ENCODE results near the gene LBHD1. TPM values are rescaled to one million over a fixed set of nuclear protein-coding genes. Genes with fewer than 3 reads are reported as not detected.
A peak's percentile ranks its signal among the peaks of the same experiment; 100 is the strongest.

LBHD1 gene
- total and polyA plus RNA-seq, 2 of the 13 experiments (the other 11 are each of a cell fraction or from before 2014, with no cell fraction given) = 3.2 to 3.7 TPM

- TF ChIP-seq MLXIP (CRISPR knock-in tag; IDR thresholded peaks at IDR 0.05; ENCODE audit: borderline replicate concordance) (no peak), MNT (IDR thresholded peaks at IDR 0.05) (no peak), ZNF331 (CRISPR knock-in tag; IDR thresholded peaks at IDR 0.05) (0 out of 2 replicates have a peak, but pooled peaks have one; percentile 25), ZNF687 (CRISPR knock-in tag; IDR thresholded peaks at IDR 0.05) (peak; percentile 80), HES4 (CRISPR knock-in tag; IDR thresholded peaks at IDR 0.05; ENCODE audit: borderline replicate concordance) (0 out of 2 replicates have a peak, but pooled peaks have one; percentile 31), E2F5 (CRISPR knock-in tag; conservative IDR thresholded peaks at IDR 0.05) (no peak), ATAD3A (CRISPR knock-in tag; IDR thresholded peaks at IDR 0.05) (no peak), CSRNP2 (CRISPR knock-in tag; conservative IDR thresholded peaks at IDR 0.05; ENCODE audit: low read depth) (no peak), NFE2L2 (IDR thresholded peaks at IDR 0.05; ENCODE audit: low read length) (no peak), CENPT (CRISPR knock-in tag; IDR thresholded peaks at IDR 0.05; ENCODE audit: low read depth) (no peak), PAXIP1 (CRISPR knock-in tag; conservative IDR thresholded peaks at IDR 0.05) (no peak), ATRX (CRISPR knock-in tag; IDR thresholded peaks at IDR 0.05; ENCODE audit: borderline replicate concordance) (no peak)
Observed at GRCh38 chr11:62705880-62706849, 34.1 kb upstream of the LBHD1 start (continued).

All from HepG2 (cell line).